Stimulated activated CD8-positive, alpha-beta memory T cell treated with anti-CD3 and anti-CD28 coated beads, Interleukin-12 subunit alpha, Interleukin-12 subunit beta, amount 100 ng/mL, for 24 hours (primary cell): ENCODE measurements around the gene UBL5.
"Not testable (repeated sequence)": the region's sequence is repeated elsewhere in the genome, so short reads cannot be mapped to it uniquely, and the experiment has no call there.

Experiments used
- DNase-seq: peaks from one replicate; pipeline ENCODE4 v3.0.0-alpha.2; 2020; ENCODE audit errors: extremely low read depth

Gene UBL5

GRCh38 chr19:9811139-9811538, 16.6 kb upstream of the UBL5 start:
- DNase-seq, result no peak

- DNase-seq, result no peak
Observed at GRCh38 chr19:9818175-9818733, 9.5 kb upstream of the UBL5 start.

GRCh38 chr19:9818734-9819595, 8.8 kb upstream of the UBL5 start, which contains the start of gene FBXL12:
Gene FBXL12, minus strand, starts transcription at chr19:9819079. Its CDS starts 266 bp downstream, at chr19:9818813.
- peak; percentile 100 for DNase-seq

GRCh38 chr19:9819596-9819909, 8.2 kb upstream of the UBL5 start:
- DNase-seq, result no peak

- not testable (repeated sequence) for DNase-seq
Observed at GRCh38 chr19:9820034-9820433, 7.7 kb upstream of the UBL5 start.

- DNase-seq, result no peak
Observed at GRCh38 chr19:9823816-9824215, 3.9 kb upstream of the UBL5 start.

- DNase-seq, result no peak
Observed at GRCh38 chr19:9828551-9829063, 889 bp downstream of the UBL5 start.

GRCh38 chr19:9834307-9834725, 6.6 kb downstream of the UBL5 start:
- no peak for DNase-seq

- peak; percentile 99 for DNase-seq
Observed at GRCh38 chr19:9834726-9835506, 7.2 kb downstream of the UBL5 start, which contains the start of gene PIN1. Gene PIN1, plus strand, starts transcription at chr19:9835318. Its CDS starts 27 bp downstream, at chr19:9835345.

GRCh38 chr19:9835507-9835949, 7.8 kb downstream of the UBL5 start:
- DNase-seq, result no peak

GRCh38 chr19:9836021-9836420, 8.3 kb downstream of the UBL5 start:
- DNase-seq, result no peak

- no peak for DNase-seq
Observed at GRCh38 chr19:9838324-9838723, 10.6 kb downstream of the UBL5 start.

- no peak for DNase-seq
Observed at GRCh38 chr19:9839415-9839814, 11.7 kb downstream of the UBL5 start.

GRCh38 chr19:9842834-9843625, 15.3 kb downstream of the UBL5 start:
- DNase-seq, result no peak

GRCh38 chr19:9843626-9844273, 16.0 kb downstream of the UBL5 start:
- not testable (repeated sequence) for DNase-seq

GRCh38 chr19:9847087-9847671, 19.5 kb downstream of the UBL5 start:
- no peak for DNase-seq

- no peak for DNase-seq
Observed at GRCh38 chr19:9848060-9848459, 20.3 kb downstream of the UBL5 start.

GRCh38 chr19:9848762-9849161, 21.0 kb downstream of the UBL5 start:
- DNase-seq, result no peak

GRCh38 chr19:9849791-9850190, 22.1 kb downstream of the UBL5 start:
- DNase-seq, result no peak

GRCh38 chr19:9850235-9850959, 22.7 kb downstream of the UBL5 start:
- no peak for DNase-seq
